ENCODE data around the gene RPL3.

- no peak for TF ChIP-seq CTCF (conservative IDR thresholded peaks at IDR 0.05)
- no peak for TF ChIP-seq EZH2 (IDR thresholded peaks at IDR 0.05; ENCODE audit: low read depth)
These were observed 49.1 kb downstream of the RPL3 start for GRCh38 chr22:39270280-39270679.
